Breast epithelium (tissue), 3 donors: ENCODE measurements around the gene SERINC4.

Experiments used
- CTCF ChIP-seq, 3 donors: fragments of 450-650 bp; IDR thresholded peaks; one replicate each; pipeline ENCODE4 v1.5.1; 2016 to 2017; ENCODE audit warnings: antibody characterized with exemption in 3 of 3, mild to moderate bottlenecking in 3 of 3, moderate library complexity in 3 of 3
- POLR2AphosphoS5 ChIP-seq, 3 donors: sonication (generic); formaldehyde crosslinking; IDR thresholded peaks; one replicate each; pipeline ENCODE4 v1.6.1; 2017; ENCODE audit warnings: antibody characterized with exemption in 3 of 3

DNA sequence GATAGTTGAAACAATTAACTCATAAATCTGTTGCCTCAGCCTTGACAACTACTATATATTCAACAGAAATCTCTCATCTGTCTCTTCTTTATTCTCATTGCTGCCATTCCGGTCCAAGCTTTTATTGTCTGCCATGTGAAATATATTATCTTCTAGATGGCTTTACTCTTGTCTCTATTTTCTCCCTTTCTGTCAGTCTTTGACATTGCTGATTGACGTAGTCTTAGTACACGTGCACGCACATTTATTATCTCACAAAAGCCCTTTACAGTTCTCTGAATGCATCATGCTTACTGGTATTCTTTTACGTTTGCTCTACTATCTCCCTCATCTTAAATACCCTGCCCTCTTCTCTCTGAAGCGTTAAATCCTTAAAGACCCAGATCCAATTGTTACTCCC is 48.1 kb downstream of the SERINC4 start:
- no peak for TF ChIP-seq POLR2AphosphoS5 (IDR thresholded peaks at IDR 0.05)
- TF ChIP-seq CTCF (IDR thresholded peaks at IDR 0.05) = no peak
